Caki2 (cell line): ENCODE measurements around the gene KCNG1. TPM values are rescaled to one million over a fixed set of nuclear protein-coding genes. Genes with fewer than 3 reads are reported as not detected.
A peak's percentile ranks its signal among the peaks of the same experiment; 100 is the strongest.
"Not testable (repeated sequence)": the region's sequence is repeated elsewhere in the genome, so short reads cannot be mapped to it uniquely, and the experiment has no call there.

Experiments
- DNase-seq: peaks from one replicate; pipeline ENCODE4 v3.0.0-alpha.2; 2015; ENCODE audit warnings: low read depth
- in situ Hi-C: cut with HindIII; loops from 2 replicates; pipeline ENCODE4 v1.10.0; 2016; ENCODE audit warnings: low sequenced_read_pairs, low pct_unique_long_range_greater_than_20kb, mixed read lengths
- total RNA-seq: library from RNA; depleted of rRNA; stranded (reverse); fragments of >200 nt; shearing (Covaris generic); gene quantifications from 2 replicates; pipeline ENCODE4 v1.2.3, GENCODE V29; 2014; ENCODE audit warnings: low replicate concordance; rRNA removed

Gene KCNG1, protein sequence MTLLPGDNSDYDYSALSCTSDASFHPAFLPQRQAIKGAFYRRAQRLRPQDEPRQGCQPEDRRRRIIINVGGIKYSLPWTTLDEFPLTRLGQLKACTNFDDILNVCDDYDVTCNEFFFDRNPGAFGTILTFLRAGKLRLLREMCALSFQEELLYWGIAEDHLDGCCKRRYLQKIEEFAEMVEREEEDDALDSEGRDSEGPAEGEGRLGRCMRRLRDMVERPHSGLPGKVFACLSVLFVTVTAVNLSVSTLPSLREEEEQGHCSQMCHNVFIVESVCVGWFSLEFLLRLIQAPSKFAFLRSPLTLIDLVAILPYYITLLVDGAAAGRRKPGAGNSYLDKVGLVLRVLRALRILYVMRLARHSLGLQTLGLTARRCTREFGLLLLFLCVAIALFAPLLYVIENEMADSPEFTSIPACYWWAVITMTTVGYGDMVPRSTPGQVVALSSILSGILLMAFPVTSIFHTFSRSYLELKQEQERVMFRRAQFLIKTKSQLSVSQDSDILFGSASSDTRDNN
- total RNA-seq, result 4.9 and 5.7 TPM in 2 replicates

GRCh38 chr20:51022803-51023616, at the start of gene KCNG1:
Gene KCNG1 (minus strand): TSS chr20:51023107. CDS start chr20:51010338, 12,769 bp downstream.
- in situ Hi-C loops, result no loop called here
- peak; percentile 75 for DNase-seq

- in situ Hi-C loops, result no loop called here
- DNase-seq, result no peak
Measured at GRCh38 chr20:51070621-51071020, 47.7 kb upstream of the KCNG1 start.

GRCh38 chr20:51067792-51068191, 44.9 kb upstream of the KCNG1 start:
- no peak for DNase-seq
- in situ Hi-C loops, result no loop called here

- in situ Hi-C loops, result no loop called here
- DNase-seq, result no peak
Measured at GRCh38 chr20:51065615-51066014, 42.7 kb upstream of the KCNG1 start.

GRCh38 chr20:51064137-51064536, 41.2 kb upstream of the KCNG1 start:
- in situ Hi-C loops, result no loop called here
- DNase-seq, result no peak

GRCh38 chr20:51062065-51062464, 39.2 kb upstream of the KCNG1 start:
- in situ Hi-C loops, result no loop called here
- DNase-seq, result no peak

DNA sequence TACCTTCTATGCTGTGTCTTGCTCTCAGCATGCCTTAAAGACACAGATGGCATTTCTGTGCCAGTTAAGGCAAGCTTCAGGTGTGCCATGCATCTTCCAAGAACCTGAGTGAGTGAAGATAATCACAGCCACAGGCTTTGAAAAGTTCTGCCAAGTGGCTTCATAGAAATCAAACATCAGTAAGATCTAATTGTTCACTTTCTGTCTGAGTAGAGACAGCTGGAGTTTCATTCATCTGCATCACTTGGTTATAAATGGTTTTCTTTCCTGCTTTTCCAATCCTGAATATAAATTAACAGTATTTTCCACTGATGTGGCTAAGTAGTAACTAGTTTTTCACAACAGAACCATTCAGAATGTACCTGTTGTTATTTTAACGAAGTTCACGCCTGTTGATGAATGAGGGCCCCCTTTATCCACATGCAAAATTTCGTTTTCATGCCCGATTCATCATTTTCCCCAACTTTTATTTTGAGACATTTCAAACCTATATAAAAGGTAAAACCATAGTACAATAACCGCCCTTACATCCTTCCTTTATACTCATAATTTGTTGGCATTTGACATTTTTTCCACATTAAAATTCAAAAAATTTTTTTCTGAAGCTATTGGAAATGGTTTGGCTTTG, 38.6 kb upstream of the KCNG1 start:
- no peak for DNase-seq
- in situ Hi-C loops, result no loop called here

- in situ Hi-C loops, result no loop called here
- no peak for DNase-seq
Measured at GRCh38 chr20:51060301-51060700, 37.4 kb upstream of the KCNG1 start.

DNA sequence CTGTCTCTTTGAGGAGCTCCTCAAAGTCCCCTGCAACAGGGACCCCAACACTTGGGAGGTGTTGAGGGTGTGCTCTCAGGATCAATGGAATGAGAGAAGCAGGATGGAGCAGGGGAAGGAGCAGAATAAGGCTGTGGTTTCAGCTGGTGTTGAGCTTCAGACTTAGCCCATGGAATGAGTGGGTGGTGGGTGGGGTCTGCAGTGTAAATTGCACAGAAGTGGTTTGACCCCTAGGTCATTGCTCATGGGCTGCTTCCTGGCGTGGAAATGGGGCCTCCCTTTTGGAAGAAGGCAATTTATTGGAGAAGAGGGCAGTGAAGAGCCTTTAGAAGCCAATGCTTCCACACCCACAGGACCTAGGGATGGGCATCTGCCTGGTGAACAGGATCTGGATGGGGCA, 37.0 kb upstream of the KCNG1 start:
- DNase-seq, result no peak
- in situ Hi-C loops, result no loop called here

DNA sequence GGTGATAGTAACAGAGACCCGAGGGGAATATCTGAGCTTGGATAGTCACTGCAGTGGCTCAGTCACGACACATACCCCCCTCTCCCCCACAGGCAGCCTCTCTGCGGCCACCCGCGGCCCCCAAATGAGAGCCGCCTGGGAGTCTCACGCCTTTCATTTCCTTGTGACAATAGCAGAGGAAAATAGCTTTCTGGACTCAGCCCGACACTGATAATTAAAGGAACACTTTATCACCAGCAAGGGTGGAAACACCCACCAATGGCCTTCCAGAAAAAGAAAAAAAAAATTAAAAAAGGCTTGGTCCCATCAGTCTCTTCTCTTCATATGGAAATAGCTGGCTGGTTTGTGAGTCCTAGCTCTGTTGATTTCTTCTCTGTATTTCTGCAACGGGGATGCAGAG, 35.1 kb upstream of the KCNG1 start:
- in situ Hi-C loops, result no loop called here
- no peak for DNase-seq

- no peak for DNase-seq
- in situ Hi-C loops, result no loop called here
Measured at GRCh38 chr20:51054233-51054632, 31.3 kb upstream of the KCNG1 start.

GRCh38 chr20:51050531-51051075, 27.7 kb upstream of the KCNG1 start:
- in situ Hi-C loops, result no loop called here
- no peak for DNase-seq

DNA sequence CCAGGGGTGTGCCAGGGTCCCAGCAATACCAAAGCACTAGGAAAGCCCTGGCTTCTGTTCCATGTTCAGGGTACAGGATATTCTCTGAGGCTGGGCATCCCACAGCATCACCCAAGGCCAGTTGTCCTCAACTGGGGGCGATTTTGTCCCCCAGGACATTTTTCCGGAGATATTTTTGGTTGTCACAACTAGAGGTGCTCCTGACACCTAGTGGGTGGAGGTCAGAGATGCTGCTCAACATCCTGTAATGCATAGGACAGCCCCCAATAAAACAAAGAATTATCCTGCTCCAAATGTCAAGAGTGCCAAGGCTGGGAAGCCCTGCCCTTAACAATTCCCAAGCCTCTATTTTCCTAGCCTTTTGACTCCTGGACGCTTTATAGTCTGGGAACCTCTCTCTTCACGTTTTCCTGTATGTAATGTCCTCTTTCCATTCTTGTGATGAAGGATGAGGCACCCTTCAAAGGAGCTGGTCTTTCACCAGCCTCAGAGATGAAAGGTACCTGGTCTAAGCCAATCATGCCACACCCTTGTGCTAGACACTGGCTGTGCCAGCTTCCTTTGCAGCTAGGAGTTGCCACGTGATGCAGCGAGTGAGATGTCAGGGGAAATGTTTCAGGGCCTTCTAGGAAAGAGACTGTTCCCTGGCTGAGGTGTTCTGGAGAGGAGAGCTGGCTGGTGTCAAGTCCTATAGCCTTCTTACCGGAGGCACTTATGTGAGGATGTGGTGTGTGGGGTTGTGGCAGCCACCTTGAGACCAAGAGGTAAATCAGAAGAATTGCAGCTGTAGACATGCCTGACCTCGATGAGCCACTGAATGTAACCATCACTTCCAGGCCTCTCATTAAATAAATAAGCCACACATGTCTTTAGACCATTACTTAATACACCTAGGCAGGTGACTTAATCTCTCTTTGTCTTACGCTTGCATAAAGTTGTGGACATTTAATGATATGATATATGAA, 23.4 kb upstream of the KCNG1 start:
- in situ Hi-C loops, result no loop called here
- no peak for DNase-seq

DNA sequence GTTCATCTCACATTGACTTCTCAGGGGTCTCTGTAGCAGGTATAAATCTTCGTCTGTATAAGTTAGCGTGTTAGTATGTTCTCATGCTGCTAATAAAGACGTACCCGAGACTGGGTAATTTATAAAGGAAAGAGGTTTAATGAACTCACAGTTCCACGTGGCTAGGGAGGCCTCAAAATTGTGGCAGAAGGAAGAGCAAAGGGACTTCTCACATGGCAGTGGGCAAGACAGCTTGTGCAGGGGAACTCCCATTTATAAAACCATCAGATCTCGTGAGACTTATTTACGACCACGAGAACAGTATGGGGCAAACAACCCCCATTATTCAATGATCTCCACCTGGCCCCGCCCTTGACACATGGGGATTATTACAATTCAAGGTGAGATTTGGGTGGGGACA, 22.6 kb upstream of the KCNG1 start:
- DNase-seq, in situ Hi-C loops: not testable (repeated sequence)

- no peak for DNase-seq
- in situ Hi-C loops, result no loop called here
Measured at GRCh38 chr20:51044796-51045195, 21.9 kb upstream of the KCNG1 start.

GRCh38 chr20:51043811-51044210, 20.9 kb upstream of the KCNG1 start:
- no peak for DNase-seq
- in situ Hi-C loops, result no loop called here

DNA sequence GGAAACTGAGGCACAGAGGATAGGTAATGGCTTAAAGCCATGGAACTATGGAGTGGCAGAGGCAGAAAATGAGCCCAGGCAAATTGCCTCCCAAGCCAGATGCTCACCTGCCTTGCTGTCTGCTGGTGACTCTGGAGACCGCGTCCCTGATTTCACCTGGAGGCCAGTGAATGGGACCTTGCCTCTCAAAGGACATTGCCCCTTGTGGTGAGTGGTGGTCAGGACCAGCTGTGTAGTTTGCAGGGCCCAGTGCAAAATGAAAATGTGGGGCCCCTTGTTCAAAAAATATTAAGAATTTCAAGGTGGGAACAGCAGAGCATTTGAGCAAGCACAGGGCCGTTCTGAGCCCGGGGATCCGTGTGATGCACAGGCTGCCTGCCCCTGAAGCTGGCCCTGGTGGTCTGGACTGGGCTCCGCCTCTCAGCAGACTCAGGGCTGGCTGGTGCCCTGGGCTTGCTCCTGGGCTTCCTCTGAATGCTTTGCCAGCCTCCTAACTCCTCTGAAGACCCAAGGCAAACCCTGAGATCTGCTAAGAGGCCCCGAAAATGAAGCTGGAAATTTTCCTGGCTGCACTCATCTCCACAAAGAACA, 19.8 kb upstream of the KCNG1 start:
- DNase-seq, result no peak
- in situ Hi-C loops, result no loop called here
